NCI-H1105 treated with DMSO at 0.1 percent for 48 hours (cell line): ENCODE measurements around the gene DUT.
"Not testable (repeated sequence)": the region's sequence is repeated elsewhere in the genome, so short reads cannot be mapped to it uniquely, and the experiment has no call there.

ENCODE experiments used
- DNase-seq: peaks from one replicate; lab custom pipeline; 2025; lab: John Stamatoyannopoulos, UW

DUT gene

GRCh38 chr15:48330855-48331795, at the start of gene DUT:
Gene DUT (plus strand): TSS chr15:48331429. CDS start chr15:48331516, 87 bp downstream.
- DNase-seq = peak; percentile 53

DNA sequence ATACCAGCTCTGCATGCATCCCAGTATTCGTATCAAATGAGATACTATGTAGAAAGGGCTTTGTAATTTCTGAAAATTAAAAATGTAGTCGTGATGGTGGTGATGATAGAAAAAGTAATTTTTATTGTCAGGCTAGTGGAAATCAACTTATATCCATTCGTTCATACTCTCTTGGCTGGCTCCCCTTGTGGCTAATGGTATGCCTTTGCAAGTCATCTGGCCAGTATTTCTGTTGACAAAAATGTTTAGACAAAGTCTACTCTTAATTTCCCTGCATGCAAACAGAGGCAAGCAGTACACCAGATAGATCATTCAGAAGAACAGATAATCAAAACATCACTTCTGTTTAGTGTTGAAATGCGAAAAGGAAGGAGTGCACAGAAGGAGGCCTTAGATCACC, 49.6 kb upstream of the DUT start:
- no peak for DNase-seq

DNA sequence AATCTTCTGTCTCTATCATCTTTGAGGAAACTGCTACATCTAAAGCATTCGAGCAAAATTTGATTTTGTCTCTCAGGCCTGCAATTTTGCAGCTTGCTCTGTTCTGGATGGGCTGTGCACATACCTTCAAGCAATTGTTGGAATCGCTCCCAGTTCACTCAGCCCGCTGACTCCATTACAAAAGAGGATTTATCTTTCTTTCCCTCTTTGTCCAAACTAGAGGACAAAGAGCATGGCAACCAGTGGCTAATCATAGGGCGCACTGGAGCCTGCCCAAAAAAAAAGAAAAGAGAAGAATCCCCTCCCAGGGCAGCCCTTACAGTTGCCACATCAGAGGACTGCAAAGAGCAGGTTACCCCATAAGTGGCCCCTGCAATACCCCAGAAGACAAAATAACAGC, 49.0 kb upstream of the DUT start:
- DNase-seq = no peak

- DNase-seq = peak; percentile 4
Observed at GRCh38 chr15:48283396-48284145, 47.7 kb upstream of the DUT start.

DNA sequence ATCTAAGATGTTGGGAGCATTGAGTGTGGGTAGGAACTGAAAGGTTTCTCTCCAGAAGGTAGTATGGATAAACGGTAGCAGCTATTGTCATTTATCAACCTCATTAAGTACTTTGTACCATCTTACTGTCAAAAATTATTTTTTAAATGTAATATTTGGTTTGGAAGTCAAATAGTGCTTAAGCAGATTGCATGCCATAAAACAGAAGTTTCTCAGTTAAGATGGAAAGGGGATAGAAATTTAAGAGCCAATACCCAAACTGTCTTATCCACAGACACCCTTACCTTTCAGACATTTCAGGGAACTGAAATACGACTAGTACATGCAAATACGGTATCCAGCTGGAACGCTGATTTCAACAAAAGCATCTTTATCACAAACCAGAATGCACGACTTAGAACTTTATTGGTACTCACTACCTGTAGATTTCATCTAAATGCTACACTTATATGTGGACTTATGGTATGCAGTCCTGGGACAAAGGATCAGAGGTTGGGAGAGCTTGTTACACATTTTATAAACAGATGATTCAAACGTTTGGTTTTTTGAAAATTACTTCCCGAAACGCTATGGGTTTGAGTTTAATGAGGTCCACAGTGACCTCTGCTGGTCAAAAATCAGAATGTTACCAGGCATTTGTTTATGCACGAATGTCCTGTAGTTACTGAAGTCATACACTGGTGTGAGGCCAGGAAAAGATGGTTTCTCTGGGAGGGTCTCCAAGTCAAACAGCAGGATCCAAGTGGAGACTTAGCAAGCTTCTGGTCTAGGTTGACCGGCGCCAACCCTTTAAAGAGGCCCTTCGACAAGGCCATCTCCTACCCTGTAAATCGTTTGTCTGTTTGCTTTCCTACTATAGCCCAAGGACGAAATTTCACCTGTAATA, 45.7 kb upstream of the DUT start:
- peak; percentile 61 for DNase-seq

- DNase-seq = no peak
Observed at GRCh38 chr15:48289628-48290027, 41.6 kb upstream of the DUT start.

DNA sequence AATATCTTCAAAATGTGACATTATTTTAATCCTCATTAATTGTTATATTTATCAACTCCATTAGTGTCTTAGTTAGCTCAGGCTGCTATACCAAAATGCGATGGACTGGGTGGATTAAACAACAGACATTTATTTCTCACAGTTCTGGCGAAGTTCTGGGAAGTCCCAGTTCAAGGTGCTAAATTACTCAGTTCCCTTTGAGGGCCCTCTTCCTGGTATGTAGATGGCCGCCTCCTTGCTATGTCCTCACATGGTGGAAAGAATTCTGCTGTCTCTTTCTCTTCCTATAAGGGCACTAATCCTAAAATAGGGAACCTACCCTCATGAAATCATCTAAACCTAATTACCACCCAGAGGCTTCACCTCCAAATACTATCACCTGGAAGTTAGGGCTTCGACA, 38.8 kb upstream of the DUT start:
- DNase-seq = no peak

- no peak for DNase-seq
Observed at GRCh38 chr15:48297668-48298067, 33.6 kb upstream of the DUT start.

DNA sequence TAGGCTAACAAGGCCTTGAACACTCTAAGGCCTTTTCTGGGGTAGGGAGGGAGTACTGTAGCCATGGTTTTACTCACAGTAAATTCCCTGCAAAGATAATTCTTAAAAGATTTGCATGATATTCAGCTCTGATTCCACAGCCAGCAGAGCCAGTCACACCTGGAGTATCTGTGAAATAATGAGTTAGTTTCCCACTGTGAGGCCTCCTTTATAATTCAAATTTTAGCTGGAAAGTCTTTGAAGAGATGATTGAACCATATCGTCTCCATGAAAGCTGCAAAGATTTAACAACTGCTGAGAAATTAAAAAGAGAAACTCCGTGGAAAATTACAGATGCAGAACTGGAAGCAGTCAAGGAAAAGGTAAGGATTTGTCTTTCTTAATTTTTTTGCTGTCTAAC, 32.3 kb upstream of the DUT start:
- DNase-seq = no peak

GRCh38 chr15:48300038-48300437, 31.2 kb upstream of the DUT start:
- DNase-seq = no peak

DNA sequence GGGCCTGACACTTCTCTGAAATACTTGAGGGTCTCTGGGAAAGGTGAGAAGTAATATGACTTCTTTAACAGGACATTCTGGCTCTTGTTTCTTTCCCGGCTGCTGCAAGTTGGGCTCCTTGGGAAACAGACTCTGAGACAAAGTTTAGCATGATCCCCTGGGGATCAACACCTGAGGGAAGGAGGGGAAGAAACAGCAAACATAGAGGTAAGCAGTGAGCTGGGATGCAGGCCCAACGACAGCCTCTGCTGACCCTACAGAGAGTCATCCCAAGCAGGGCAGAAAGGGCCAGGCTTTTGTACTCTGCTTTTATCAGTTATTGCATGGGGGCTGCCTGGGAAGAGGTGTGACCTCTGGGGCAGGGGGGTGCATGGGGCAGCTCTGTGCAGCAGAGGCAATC, 26.8 kb upstream of the DUT start:
- DNase-seq = no peak

GRCh38 chr15:48306639-48307038, 24.6 kb upstream of the DUT start:
- DNase-seq = no peak

- no peak for DNase-seq
Observed at GRCh38 chr15:48307586-48307985, 23.6 kb upstream of the DUT start.

DNA sequence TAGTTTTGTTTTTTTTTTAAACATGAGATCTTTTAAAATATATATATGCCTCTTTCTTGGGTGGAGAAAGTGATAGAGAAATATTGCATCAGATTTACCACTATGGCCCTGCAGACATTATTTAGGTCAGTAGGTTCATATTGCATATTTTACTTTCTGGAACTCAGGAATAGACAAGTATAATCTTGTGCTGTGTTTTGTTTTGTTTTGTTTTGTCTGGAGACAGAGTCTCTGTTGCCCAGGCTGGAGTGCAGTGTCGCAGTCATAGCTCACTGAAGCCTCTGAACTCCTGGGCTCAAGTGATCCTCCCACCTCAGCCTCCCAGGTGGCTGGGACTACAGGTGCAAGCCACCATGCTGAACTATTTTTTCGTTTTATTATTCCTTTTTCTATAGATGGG, 21.5 kb upstream of the DUT start:
- no peak for DNase-seq

- DNase-seq = no peak
Observed at GRCh38 chr15:48313216-48313615, 18.0 kb upstream of the DUT start.

DNA sequence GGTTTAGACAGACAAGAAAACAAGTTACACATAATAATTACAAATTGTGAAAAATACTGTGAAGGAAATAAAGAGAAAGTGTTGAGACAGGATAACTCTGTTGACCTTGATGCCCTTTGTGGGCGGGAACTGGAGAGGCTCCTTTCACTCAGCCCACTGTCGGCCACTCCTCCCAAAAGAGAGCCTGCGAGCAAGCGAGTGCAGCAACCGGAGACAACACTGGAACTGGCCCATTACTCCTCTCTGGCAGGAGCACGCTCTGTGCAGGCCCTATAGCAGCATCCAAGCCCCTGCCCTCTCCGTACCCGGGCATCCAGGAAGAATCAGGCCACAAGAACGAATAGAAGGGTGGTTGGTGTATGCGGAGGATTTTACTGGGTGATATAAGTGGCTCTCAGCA, 16.2 kb upstream of the DUT start:
- no peak for DNase-seq

GRCh38 chr15:48317221-48317620, 14.0 kb upstream of the DUT start:
- DNase-seq = no peak

DNA sequence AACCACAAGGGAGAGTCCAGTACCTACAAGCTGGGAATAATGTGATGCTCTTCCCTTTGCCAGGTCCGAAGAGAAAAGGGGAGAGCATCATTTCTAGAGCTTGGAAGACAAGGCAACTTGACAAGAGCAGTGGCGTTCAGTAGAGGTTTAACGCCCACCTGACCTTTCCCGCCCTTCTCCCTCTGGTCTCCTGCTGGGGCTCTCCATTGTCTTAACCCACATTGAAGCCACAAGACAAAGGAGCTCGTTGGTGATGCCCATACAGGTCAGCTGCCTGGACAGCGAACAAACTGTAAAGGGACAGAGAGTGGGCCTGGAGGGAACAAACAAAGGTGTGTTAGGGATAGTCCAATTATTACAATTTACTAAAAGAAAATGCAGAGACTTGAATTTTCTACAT, 13.1 kb upstream of the DUT start:
- no peak for DNase-seq

DNA sequence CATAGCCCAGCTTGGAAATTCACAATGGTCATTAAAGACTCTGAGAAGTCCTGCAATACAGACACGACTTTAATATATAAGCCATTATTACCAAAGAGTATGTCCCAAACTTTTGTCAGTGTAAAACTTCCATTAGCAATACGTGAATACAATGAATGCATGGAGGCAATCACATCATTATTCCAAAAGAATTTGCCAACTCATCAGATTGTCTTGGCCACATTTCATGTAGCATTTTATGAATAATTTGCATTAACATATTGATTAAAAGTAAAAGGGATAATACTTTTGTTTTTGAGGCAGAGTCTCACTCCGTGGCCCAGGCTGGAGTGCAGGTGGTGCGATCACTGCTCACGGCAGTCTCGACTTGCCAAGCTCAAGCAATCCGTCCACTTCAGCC, 7.9 kb upstream of the DUT start:
- DNase-seq = no peak

- DNase-seq = peak; percentile 58
Observed at GRCh38 chr15:48324949-48325348, 6.3 kb upstream of the DUT start.

- no peak for DNase-seq
Observed at GRCh38 chr15:48325400-48325799, 5.8 kb upstream of the DUT start.

GRCh38 chr15:48326180-48326579, 5.0 kb upstream of the DUT start:
- not testable (repeated sequence) for DNase-seq
